Panc1 (cell line): ENCODE results near the gene SUPT6H. TPM values are rescaled to one million over a fixed set of nuclear protein-coding genes. Genes with fewer than 3 reads are reported as not detected.

Experiments
- ATAC-seq: fragments of 200-7000 bp; cut with Tn5 transposase; 2 replicates; pipeline ENCODE4 v1.9.1; 2020; ENCODE audit warnings: mild to moderate bottlenecking, moderate library complexity
- BruUV-seq: library from RNA; stranded (reverse); fragments of 400-500 nt; replicated peaks from 2 replicates; lab custom pipeline; 2021; lab: Mats Ljungman, UMichigan
- CTCF ChIA-PET: fragments of 300-600 bp; sonication (Branson Sonifier 250); formaldehyde crosslinking; loops from one replicate; lab custom pipeline; 2022; ENCODE audit warnings: antibody characterized with exemption; lab: Charles Lee
- POLR2A ChIA-PET: fragments of 300-600 bp; sonication (Branson Sonifier 250); formaldehyde crosslinking; loops from one replicate; lab custom pipeline; 2022; ENCODE audit warnings: antibody characterized with exemption; lab: Charles Lee
- DNase-seq: peaks from one replicate; pipeline ENCODE4 v3.0.0-alpha.2; 2010; ENCODE audit warnings: low read depth, low spot score
- H3K27ac ChIP-seq: 2 replicates; pipeline ENCODE4 v1.5.1; 2011; ENCODE audit warnings: mild to moderate bottlenecking, low read length, inconsistent platforms
- H3K27me3 ChIP-seq: fragments of 200-500 bp; sonication (Bioruptor generic); 2 replicates; pipeline ENCODE4 v1.6.0; 2014; ENCODE audit warnings: low read length, inconsistent platforms; ENCODE audit not compliant: control insufficient read depth, insufficient read depth
- H3K36me3 ChIP-seq: fragments of 200-500 bp; sonication (Bioruptor generic); 2 replicates; pipeline ENCODE4 v1.5.1; 2014; ENCODE audit warnings: inconsistent platforms, mild to moderate bottlenecking, low read length, moderate library complexity; ENCODE audit not compliant: control insufficient read depth, insufficient read depth
- H3K4me1 ChIP-seq: 2 replicates; pipeline ENCODE4 v1.5.1; 2011; ENCODE audit warnings: inconsistent platforms, mild to moderate bottlenecking, low read length, moderate library complexity; ENCODE audit not compliant: control insufficient read depth, insufficient read depth
- H3K4me3 ChIP-seq, 2 experiments: 2 replicates each; pipeline ENCODE4 v1.5.1; 2011 to 2012; ENCODE audit warnings: low read depth in 2 of 2, low read length in 2 of 2, mild to moderate bottlenecking in 2 of 2, inconsistent platforms in 1 of 2, moderate library complexity in 1 of 2
- H3K9me3 ChIP-seq: fragments of 200-500 bp; sonication (Bioruptor generic); 2 replicates; pipeline ENCODE4 v1.5.1; 2014; ENCODE audit warnings: low read depth, mild to moderate bottlenecking, inconsistent platforms, low read length, moderate library complexity; ENCODE audit not compliant: control insufficient read depth, insufficient read depth
- POLR2AphosphoS5 ChIP-seq: IDR thresholded peaks from 2 replicates; pipeline ENCODE4 v1.6.1; 2012; ENCODE audit warnings: mild to moderate bottlenecking, low read depth, low read length, moderate library complexity
- SIN3A ChIP-seq: IDR thresholded peaks from 2 replicates; pipeline ENCODE4 v1.6.1; 2012; ENCODE audit warnings: low read depth, mild to moderate bottlenecking, low read length, moderate library complexity, borderline replicate concordance; ENCODE audit not compliant: insufficient read depth
- TCF7L2 ChIP-seq: IDR thresholded peaks from 2 replicates; pipeline ENCODE4 v1.6.1; 2011; ENCODE audit warnings: mild to moderate bottlenecking, low read depth, low read length, inconsistent platforms
- in situ Hi-C: cut with HindIII; loops from 2 replicates; pipeline ENCODE4 v1.10.0; 2016; ENCODE audit warnings: low sequenced_read_pairs, low pct_unique_long_range_greater_than_20kb
- intact Hi-C: fragments of 100-400 bp; cut with micrococcal nuclease; formaldehyde crosslinking; loops from one replicate; pipeline ENCODE4 v1.10.0; 2022; ENCODE audit not compliant: unreplicated experiment
- total RNA-seq: library from RNA; stranded (reverse); gene quantifications from one replicate; pipeline ENCODE4 v1.2.1, GENCODE V29; 2021; ENCODE audit not compliant: unreplicated experiment
- TF ChIP-seq, protein P1 (sequence below), 2 experiments: IDR thresholded peaks; 2 replicates each; pipeline ENCODE4 v1.6.1; 2011 to 2012; ENCODE audit warnings: low read depth in 2 of 2, control low read depth in 1 of 2, low read length in 1 of 2, mild to moderate bottlenecking in 1 of 2, moderate library complexity in 1 of 2; ENCODE audit not compliant: insufficient read depth in 1 of 2
- TF ChIP-seq, protein P2 (sequence below): fragments of 450-650 bp; IDR thresholded peaks from 2 replicates; pipeline ENCODE4 v1.5.1; 2017; ENCODE audit warnings: mild to moderate bottlenecking

Gene SUPT6H
- total RNA-seq, 1 experiment from 2014 or later: 108 TPM

DNA sequence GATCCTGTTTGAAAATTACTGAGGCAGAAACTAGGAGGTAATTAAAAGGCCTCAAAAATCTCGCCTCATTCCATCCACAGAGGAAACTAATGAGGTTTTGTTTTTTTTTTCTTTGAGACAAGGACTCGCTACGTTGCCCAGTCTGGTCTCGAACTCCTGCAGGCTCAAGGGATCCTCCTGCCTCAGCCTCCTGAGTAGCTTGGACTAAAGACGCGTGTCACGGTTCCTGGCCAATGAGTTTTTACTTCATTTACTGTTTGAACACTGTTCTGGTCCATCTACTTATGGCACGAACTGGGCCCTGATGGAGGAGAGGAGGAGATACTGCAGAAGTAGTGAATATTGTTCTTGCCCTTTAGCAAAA, 16.4 kb upstream of the SUPT6H start:
- in situ Hi-C loops: no loop called here

DNA sequence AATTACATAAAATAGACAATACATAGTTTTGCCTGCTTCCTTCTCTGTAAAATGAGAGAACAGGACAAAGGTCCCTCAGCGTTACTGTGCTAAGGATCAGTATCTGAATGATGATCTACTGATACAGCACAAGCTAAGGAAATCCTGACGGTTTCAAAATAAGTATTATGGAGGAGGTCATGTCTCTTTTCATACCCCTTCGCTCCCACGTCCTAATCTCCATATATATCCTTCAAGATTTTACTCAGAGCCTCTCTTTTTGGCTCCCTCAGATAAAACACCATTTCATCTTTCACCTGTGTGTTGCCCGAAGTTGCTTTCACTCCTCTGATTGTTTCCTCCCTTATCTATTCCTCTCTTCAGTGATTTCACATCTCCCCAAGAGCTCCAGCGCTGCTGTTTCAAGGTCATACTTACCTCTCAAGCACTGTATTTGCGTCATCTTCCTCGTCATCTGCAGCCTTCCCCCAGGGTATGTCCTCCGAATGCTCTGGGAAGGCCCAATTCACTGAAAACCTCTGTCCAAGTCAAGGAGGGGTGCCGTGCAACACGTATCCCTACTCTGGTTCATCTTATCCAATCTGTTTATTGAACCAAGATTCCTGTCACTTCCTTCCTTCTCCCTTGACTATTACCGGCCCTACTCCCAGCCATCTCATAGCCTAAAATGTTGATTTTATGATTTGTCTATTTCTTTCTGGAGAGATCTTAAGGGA, 15.8 kb upstream of the SUPT6H start:
- POLR2A ChIA-PET: no interaction called here
- no peaks in the 10 kb centered on the region for H3K9me3 ChIP-seq
- no TSS peak for BruUV-seq
- TF ChIP-seq SIN3A (no peak), POLR2AphosphoS5 (no peak), TCF7L2 (no peak)
- TF ChIP-seq, protein P1, sequence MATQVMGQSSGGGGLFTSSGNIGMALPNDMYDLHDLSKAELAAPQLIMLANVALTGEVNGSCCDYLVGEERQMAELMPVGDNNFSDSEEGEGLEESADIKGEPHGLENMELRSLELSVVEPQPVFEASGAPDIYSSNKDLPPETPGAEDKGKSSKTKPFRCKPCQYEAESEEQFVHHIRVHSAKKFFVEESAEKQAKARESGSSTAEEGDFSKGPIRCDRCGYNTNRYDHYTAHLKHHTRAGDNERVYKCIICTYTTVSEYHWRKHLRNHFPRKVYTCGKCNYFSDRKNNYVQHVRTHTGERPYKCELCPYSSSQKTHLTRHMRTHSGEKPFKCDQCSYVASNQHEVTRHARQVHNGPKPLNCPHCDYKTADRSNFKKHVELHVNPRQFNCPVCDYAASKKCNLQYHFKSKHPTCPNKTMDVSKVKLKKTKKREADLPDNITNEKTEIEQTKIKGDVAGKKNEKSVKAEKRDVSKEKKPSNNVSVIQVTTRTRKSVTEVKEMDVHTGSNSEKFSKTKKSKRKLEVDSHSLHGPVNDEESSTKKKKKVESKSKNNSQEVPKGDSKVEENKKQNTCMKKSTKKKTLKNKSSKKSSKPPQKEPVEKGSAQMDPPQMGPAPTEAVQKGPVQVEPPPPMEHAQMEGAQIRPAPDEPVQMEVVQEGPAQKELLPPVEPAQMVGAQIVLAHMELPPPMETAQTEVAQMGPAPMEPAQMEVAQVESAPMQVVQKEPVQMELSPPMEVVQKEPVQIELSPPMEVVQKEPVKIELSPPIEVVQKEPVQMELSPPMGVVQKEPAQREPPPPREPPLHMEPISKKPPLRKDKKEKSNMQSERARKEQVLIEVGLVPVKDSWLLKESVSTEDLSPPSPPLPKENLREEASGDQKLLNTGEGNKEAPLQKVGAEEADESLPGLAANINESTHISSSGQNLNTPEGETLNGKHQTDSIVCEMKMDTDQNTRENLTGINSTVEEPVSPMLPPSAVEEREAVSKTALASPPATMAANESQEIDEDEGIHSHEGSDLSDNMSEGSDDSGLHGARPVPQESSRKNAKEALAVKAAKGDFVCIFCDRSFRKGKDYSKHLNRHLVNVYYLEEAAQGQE (IDR thresholded peaks at IDR 0.05; ENCODE audit: insufficient read depth in 1 of 2, low read depth in 2 of 2, low read length in 1 of 2): no peak
- TF ChIP-seq, protein P2, sequence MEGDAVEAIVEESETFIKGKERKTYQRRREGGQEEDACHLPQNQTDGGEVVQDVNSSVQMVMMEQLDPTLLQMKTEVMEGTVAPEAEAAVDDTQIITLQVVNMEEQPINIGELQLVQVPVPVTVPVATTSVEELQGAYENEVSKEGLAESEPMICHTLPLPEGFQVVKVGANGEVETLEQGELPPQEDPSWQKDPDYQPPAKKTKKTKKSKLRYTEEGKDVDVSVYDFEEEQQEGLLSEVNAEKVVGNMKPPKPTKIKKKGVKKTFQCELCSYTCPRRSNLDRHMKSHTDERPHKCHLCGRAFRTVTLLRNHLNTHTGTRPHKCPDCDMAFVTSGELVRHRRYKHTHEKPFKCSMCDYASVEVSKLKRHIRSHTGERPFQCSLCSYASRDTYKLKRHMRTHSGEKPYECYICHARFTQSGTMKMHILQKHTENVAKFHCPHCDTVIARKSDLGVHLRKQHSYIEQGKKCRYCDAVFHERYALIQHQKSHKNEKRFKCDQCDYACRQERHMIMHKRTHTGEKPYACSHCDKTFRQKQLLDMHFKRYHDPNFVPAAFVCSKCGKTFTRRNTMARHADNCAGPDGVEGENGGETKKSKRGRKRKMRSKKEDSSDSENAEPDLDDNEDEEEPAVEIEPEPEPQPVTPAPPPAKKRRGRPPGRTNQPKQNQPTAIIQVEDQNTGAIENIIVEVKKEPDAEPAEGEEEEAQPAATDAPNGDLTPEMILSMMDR: no peak
- H3K4me1 ChIP-seq: peaks cover 28% of the 10 kb centered on the region
- H3K4me3 ChIP-seq: peak overlapping the region in 1 of 2 experiments; percentile 76; a peak in 1 of 4 replicates
- ATAC-seq (no peak), DNase-seq (no peak)
- CTCF ChIA-PET: interaction anchor here (0.7 to 1.0 kb wide), 2 partner anchors 81 to 97 kb away, joined by 10 to 11 read pairs; no protein-coding TSS in a partner anchor
- peak overlapping the region; percentile 96 for H3K27ac ChIP-seq
- intact Hi-C loops (no loop called here), in situ Hi-C loops (no loop called here)
- peaks cover 24% of the 10 kb centered on the region for H3K36me3 ChIP-seq
- no peaks in the 10 kb centered on the region for H3K27me3 ChIP-seq

More for the DNA sequence above, 16.4 kb upstream of the SUPT6H start:
- no peaks in the 10 kb centered on the region for H3K9me3 ChIP-seq
- H3K27me3 ChIP-seq: no peaks in the 10 kb centered on the region
- peak overlapping the region; percentile 76 to 90 for H3K4me3 ChIP-seq
- ATAC-seq: peak; percentile 4
- H3K4me1 ChIP-seq: peaks cover 28% of the 10 kb centered on the region
- peak overlapping the region; percentile 96 for H3K27ac ChIP-seq
- H3K36me3 ChIP-seq: peaks cover 31% of the 10 kb centered on the region
- BruUV-seq: TSS peak; percentile 98
- POLR2A ChIA-PET: interaction anchor here (0.9 to 1.2 kb wide), 2 partner anchors 16 to 74 kb away, joined by 4 to 6 read pairs; partner anchors contain the start of genes RPL23A, SDF2 and SUPT6H
- intact Hi-C loops: no loop called here
- no peak for DNase-seq
- CTCF ChIA-PET: interaction anchor here (0.7 kb wide), 1 partner anchor 98 kb away, joined by 11 read pairs; no protein-coding TSS in a partner anchor
- TF ChIP-seq POLR2AphosphoS5: no peak

DNA sequence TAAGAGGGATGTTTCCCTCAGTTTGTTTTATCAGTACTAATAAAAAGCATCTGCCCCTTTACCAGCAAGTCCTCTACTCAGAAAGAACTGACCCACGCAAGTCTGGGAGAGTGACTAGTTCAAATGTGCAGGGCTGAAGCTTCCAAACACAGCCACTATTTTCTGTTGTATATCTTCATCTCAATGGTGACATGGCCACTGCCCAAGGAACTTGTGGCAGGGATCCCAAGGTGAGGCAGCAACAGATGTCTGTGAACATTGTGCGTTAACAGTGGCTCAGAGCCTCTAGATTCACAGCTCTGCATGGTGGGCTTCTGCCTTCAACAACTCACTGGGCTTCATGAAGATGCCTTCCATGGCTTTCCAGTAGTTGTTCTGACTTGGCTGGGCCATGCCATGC, 13.3 kb upstream of the SUPT6H start:
- Histone ChIP-seq H3K4me3 (no peak overlapping the region), H3K27ac (no peak overlapping the region), H3K27me3 (no peaks in the 10 kb centered on the region), H3K36me3 (peaks cover 6% of the 10 kb centered on the region), H3K4me1 (peaks cover 20% of the 10 kb centered on the region), H3K9me3 (no peaks in the 10 kb centered on the region)
- no peak for DNase-seq
- no peak for TF ChIP-seq TCF7L2
- TF ChIP-seq, protein P2: no peak
- TF ChIP-seq POLR2AphosphoS5: no peak
- TF ChIP-seq, protein P1 (IDR thresholded peaks at IDR 0.05; ENCODE audit: insufficient read depth in 1 of 2, low read depth in 2 of 2, low read length in 1 of 2): no peak
- no peak for TF ChIP-seq SIN3A
- intact Hi-C loops: no loop called here
- no peak for ATAC-seq
- BruUV-seq: TSS peak; percentile 31
- in situ Hi-C loops: no loop called here
- ChIA-PET CTCF (no interaction called here), POLR2A (no interaction called here)
